ENCODE measurements around the gene ADAMTS7.
A peak's percentile ranks its signal among the peaks of the same experiment; 100 is the strongest.
"Not testable (repeated sequence)": the region's sequence is repeated elsewhere in the genome, so short reads cannot be mapped to it uniquely, and the experiment has no call there.

Gene ADAMTS7

DNA sequence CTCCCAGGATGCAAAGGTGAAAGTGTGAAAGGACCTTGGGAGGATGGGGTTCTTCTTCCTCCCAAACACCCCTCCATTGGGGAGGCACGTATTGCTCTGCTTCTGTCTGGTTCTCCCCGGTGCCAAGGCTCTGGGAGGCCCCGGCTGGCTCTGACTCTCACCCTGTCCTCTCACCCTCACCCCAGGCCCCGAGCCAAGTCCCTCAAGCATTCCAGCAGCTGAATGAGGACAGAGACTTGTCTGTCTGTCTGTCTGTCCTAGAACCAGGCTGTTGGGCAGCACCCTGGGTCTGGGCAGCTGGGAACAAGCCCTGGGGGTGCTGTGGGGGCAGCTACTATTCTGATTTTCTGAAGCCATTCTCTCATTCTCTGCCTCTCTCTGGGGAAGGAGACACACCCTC is 29.9 kb downstream of the ADAMTS7 start:
- not testable (repeated sequence) for DNase-seq

DNA sequence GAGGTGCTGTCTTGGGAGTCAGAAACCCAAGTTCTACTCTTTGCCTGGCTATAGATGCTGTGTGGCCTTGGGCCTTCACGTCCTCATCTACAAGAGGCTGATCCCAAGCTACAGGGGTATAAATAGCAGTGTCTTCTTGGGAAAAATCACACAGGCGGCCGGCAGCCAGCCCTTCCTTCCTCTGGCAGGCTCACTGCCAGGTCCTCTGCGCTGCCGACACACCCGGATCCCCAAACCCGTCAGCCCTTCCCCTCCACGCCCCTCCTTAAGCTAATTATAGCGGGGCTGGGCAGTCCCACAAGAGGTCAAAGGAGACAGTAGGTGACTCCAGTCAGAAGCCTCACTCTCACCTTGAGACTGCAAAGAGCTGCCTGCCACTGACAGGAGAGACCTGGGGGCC is 31.3 kb downstream of the ADAMTS7 start:
- not testable (repeated sequence) for DNase-seq

DNA sequence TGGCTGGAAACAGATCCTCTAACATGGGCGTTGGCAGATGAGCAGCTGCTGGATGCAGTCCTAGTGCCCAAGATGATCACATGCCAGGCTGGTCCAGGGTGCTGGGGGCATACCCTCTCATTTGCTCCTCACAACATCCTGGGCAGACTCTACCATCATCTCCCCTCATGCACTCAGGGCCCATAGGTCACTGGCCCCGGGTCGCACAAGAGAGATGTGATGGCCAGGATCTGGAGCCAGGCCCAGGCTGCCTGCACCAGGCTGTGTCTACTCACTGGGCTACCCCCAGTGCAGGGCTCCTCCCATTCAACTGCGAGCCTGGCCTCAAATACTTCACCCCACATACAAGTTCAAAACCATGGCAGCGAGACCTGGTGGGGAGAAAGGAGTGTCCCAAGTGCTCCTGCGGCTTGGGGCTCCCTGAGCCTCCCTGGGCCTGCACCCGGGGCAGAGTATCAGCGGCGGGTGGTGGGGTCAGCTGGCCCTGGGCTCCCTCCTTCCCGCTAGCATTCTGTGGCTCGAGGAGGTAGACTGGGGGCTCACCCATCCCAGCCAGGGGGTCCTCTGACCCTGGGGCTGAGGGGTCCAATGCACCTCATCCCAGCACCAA is 32.0 kb downstream of the ADAMTS7 start:
- DNase-seq, result not testable (repeated sequence)

DNA sequence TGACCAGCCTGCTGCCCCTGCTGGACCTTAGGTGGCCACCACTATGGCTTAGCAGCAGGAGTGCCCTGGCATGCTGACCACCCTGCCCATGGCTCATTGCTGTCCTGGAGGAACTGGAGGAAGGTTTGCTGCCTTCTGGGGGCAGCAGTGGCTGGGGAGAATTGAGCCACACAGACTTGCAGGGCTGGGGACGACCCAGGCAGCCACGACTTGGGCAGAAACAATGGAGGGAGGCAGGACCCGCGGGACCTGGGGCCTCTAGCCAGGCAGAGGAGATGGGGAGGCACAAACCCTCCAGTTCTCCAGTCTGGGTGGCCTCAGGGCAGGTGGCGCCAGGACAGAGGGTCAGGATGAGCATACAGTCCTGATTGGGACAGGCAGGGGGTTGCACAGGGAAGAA is 32.8 kb downstream of the ADAMTS7 start:
- no peak for DNase-seq

DNA sequence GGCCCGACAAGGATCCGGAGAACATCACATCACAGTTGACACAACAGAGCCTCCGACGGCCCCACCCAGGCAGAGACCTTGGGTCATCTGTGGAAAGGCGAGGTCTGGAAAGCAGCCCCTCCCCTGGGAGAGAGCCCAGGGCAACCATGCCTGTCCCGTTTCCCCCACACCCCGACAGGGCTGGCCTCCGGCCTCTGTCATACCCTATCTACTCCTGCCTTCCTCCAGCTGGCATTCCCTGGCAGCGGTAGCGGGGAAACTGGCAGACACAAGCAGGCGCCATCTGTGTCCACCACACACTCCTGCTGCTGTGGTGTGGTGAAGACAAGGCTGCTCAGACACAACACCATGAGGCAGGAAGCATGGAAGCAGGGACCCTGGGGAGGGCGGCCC is 33.3 kb downstream of the ADAMTS7 start:
- not testable (repeated sequence) for DNase-seq

DNA sequence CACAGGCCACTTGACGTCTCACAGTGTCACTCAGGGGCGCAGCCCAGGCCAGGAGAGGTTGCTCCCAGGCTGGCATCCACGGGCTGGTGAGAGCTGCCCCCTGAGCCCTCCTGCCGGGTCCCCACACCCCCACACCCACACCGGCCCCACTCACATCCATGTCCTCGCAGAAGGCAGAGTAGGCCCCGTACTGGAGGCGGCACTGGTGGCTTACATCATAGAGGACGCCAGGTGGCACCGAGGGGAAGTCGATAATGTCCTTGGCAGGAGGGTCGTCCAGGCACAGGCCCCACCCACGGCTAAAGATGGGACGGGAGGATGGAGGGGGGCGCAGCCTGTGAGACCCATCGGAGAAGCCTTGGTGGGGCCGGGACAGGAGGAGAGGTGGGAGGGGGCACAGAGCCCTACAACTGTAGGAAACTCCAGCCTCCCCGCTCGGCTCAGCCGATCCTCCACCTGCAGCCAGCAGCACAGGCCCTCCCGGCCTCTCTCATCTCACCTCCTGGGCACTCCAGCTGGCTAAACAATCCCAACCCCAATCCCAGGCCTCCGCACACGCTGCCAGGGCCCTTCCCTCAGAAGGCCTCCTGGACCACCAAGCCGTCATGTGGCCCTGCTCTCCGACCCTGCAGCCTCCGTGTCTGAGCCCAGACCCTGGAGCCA is 33.8 kb downstream of the ADAMTS7 start:
- DNase-seq, result not testable (repeated sequence)

DNA sequence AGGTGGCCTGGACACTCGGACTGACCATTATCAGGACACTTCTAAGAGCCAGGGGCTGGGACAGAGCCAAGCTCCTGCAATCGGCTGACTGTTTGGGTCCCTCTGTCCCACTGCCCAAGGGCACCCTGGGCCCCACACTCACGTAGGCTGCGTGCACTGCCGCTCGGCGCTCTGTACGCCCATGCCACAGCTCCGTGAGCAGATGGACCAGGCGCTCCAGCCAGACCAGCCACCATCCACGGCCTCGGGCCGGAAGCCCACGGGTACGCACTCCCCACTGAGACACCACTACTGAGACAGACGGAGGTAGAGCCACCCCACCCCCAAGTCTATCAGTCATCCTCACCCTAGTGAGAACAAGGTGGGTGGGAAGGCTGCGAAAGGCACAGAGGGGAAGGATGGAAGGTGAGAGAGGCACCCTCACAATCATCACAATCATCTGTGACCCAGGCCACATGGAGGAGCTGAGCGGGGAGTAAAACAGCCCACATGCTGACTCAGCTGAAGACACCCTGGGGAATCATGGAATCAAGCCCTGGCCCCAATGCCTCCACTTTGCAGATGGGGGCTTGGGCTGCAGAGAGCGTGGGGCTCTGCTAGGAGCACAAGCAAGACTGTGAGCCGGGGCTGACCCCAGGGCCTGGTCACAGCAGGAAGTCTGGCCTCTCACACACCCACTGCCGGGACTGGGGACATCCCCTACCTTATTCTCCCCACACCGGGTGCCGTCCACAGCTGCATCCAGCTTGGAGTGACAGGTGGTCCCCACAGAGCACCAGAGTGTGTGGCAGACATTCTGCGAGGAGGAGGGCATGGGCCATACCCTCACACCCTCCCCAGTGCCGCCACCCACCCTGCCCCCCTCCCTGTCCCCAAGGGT is 35.0 kb downstream of the ADAMTS7 start:
- DNase-seq, result not testable (repeated sequence)

- peak in 1 of 5 donors; percentile 1 for DNase-seq
Measured at GRCh38 chr15:78775472-78775871, 35.8 kb downstream of the ADAMTS7 start.

GRCh38 chr15:78774451-78774990 is 36.7 kb downstream of the ADAMTS7 start:
- DNase-seq, result not testable (repeated sequence)

DNA sequence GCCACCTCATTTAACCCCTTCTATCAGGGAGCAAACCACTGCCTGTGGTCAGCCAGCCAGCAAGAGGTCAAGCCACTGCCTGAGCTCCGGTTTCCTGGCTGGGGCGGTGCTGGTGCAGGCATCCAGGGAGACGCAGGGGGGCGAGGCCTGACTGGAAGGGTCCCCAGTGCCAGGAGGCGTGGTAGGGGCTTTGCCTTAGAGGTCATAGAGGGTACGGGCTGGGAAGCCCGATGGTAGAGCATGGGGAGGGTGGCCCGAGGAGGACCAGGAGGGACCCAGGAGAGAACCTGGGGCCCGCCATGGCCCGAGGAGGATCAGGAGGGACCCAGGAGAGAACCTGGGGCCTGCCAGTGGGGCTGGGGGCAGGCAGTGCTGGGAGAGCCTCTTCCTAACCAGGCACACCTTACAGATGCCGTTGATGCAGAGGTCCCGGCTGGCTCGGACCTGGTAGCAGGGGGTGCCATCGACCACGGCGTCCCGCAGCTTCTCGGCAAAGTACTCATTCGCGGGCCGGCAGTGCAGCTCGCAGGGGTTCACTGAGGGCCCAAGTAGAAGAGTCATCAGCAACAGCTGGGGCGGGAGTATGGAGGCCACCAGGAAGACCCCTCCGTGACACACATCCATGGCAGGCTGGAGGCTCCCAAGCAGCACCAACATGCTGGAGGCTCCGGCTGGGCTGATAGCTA is 37.4 kb downstream of the ADAMTS7 start:
- DNase-seq, result not testable (repeated sequence)

DNA sequence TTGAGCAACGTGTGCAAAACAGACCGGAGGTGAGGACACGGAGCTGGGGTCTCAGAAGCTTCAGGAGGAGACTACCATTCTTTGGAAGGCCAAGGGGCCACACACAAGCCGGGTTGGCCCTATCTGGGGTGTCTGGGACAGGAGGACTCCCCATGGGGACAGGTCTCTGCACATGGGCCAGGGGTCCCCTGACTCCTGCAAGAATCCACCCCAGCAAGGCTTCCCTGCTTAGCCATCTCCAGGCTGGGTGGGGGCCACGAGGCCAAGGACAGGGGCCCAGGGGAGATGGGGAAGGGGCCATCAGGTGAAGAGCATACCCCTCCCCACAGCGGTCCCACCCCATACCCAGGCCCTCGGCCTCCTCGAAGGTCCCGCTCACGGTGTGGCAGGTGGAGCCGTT is 38.5 kb downstream of the ADAMTS7 start:
- no peak for DNase-seq

DNA sequence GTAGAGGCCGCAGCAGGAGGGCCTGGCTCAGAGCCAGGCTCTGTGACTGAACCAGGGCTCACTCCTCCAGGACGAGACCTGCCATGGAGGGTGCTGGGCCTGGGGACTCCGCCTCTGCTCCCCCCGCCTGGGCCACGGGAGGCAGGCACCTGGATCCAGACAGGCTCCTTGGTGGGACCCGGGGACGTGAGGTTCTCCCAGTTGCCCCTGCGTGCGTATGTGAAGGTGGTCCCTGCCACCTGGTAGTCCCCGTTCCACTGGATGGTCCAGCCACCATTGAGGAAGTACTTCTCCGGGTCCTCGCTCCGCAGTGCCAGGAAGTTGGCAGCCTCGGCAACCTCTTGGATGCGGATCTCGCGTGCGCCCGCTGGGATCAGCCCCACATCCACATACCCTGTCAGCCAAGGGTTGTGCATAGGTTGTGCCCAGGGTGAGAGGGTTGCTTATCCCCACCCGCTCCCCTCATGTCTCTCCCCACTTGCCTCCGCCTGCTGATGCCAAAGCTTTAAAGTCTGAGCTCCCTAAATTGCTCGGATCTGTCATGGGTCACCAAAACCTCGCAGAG is 39.7 kb downstream of the ADAMTS7 start:
- peak in 1 of 5 donors; percentile 4 for DNase-seq

- peak in 1 of 5 donors; percentile 6 for DNase-seq
Measured at GRCh38 chr15:78771020-78771419, 40.2 kb downstream of the ADAMTS7 start.

GRCh38 chr15:78769473-78770225 is 41.6 kb downstream of the ADAMTS7 start:
- DNase-seq, result not testable (repeated sequence)

- no peak for DNase-seq
Measured at GRCh38 chr15:78768531-78769408, 42.5 kb downstream of the ADAMTS7 start.

- no peak for DNase-seq
Measured at GRCh38 chr15:78768096-78768495, 43.2 kb downstream of the ADAMTS7 start.

GRCh38 chr15:78767331-78767951 is 43.8 kb downstream of the ADAMTS7 start:
- DNase-seq, result no peak

GRCh38 chr15:78766641-78767071 is 44.6 kb downstream of the ADAMTS7 start:
- not testable (repeated sequence) for DNase-seq

DNA sequence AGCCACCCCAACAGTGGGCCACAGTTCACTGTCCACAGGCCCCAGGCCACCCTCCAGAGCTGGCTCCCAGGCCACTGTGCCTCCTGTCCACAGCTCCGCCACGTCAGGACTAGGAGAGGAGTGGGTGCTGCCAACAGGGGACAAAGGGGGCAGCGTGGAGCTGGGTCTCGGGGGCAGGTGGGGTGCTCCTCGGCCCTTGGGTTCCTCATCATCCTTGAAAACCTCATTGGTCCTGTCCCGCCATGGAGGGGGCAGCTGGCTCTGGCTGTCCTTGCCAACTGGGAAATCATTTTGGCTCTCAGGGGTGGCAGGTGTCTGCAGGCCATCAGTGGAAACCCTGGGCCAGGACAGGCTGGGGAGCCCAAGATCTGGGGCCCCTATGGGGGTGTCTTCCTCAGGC is 45.2 kb downstream of the ADAMTS7 start:
- no peak for DNase-seq
